HUES6 (cell line): ENCODE measurements around the gene RABGAP1.
A peak's percentile ranks its signal among the peaks of the same experiment; 100 is the strongest.

Experiments used
- H3K27ac ChIP-seq: 2 replicates; pipeline ENCODE4 v1.7.0; 2013; ENCODE audit warnings: low read depth, mild to moderate bottlenecking, low read length, inconsistent platforms
- H3K27me3 ChIP-seq: 2 replicates; pipeline ENCODE4 v1.6.1; 2013; ENCODE audit warnings: low read length; ENCODE audit not compliant: control insufficient read depth, insufficient read depth
- H3K36me3 ChIP-seq: 2 replicates; pipeline ENCODE4 v1.6.1; 2013; ENCODE audit warnings: low read length; ENCODE audit not compliant: control insufficient read depth, insufficient read depth
- H3K4me1 ChIP-seq: 2 replicates; pipeline ENCODE4 v1.6.1; 2013; ENCODE audit warnings: low read length; ENCODE audit not compliant: control insufficient read depth, insufficient read depth
- H3K4me3 ChIP-seq: 2 replicates; pipeline ENCODE4 v1.5.1; 2013; ENCODE audit warnings: low read depth, low read length
- H3K9ac ChIP-seq: one replicate; pipeline ENCODE4 v1.6.1; 2013; ENCODE audit warnings: mild to moderate bottlenecking, low read length
- H3K9me3 ChIP-seq: 2 replicates; pipeline ENCODE4 v1.6.1; 2013; ENCODE audit warnings: low read depth, low read length; ENCODE audit not compliant: control insufficient read depth, insufficient read depth

Gene RABGAP1

GRCh38 chr9:123011380-123011779 is 70.6 kb downstream of the RABGAP1 start:
- H3K36me3 ChIP-seq: peaks cover 57% of the 10 kb centered on the region
- H3K27ac ChIP-seq: no peak overlapping the region
- H3K9me3 ChIP-seq: no peaks in the 10 kb centered on the region

GRCh38 chr9:123011878-123012528 is 71.2 kb downstream of the RABGAP1 start:
- H3K27me3 ChIP-seq: no peaks in the 10 kb centered on the region
- no peaks in the 10 kb centered on the region for H3K4me1 ChIP-seq
- H3K9me3 ChIP-seq: no peaks in the 10 kb centered on the region
- no peak overlapping the region for H3K4me3 ChIP-seq
- H3K9ac ChIP-seq: no peak overlapping the region
- H3K36me3 ChIP-seq: peaks cover 63% of the 10 kb centered on the region
- H3K27ac ChIP-seq: no peak overlapping the region

More at GRCh38 chr9:123011380-123011779, 70.6 kb downstream of the RABGAP1 start:
- no peak overlapping the region for H3K9ac ChIP-seq
- no peaks in the 10 kb centered on the region for H3K4me1 ChIP-seq
- H3K27me3 ChIP-seq: no peaks in the 10 kb centered on the region
- no peak overlapping the region for H3K4me3 ChIP-seq

- Histone ChIP-seq H3K9me3 (no peaks in the 10 kb centered on the region), H3K9ac (no peak overlapping the region), H3K36me3 (peaks cover 79% of the 10 kb centered on the region), H3K27me3 (no peaks in the 10 kb centered on the region), H3K4me1 (no peaks in the 10 kb centered on the region), H3K27ac (no peak overlapping the region), H3K4me3 (no peak overlapping the region)
Measured at GRCh38 chr9:123016631-123017030, 75.8 kb downstream of the RABGAP1 start.

- Histone ChIP-seq H3K9me3 (no peaks in the 10 kb centered on the region), H3K4me3 (no peak overlapping the region), H3K4me1 (no peaks in the 10 kb centered on the region), H3K27me3 (no peaks in the 10 kb centered on the region), H3K27ac (no peak overlapping the region), H3K36me3 (peaks cover 58% of the 10 kb centered on the region), H3K9ac (no peak overlapping the region)
Measured at GRCh38 chr9:123020796-123021195, 80.0 kb downstream of the RABGAP1 start.

DNA sequence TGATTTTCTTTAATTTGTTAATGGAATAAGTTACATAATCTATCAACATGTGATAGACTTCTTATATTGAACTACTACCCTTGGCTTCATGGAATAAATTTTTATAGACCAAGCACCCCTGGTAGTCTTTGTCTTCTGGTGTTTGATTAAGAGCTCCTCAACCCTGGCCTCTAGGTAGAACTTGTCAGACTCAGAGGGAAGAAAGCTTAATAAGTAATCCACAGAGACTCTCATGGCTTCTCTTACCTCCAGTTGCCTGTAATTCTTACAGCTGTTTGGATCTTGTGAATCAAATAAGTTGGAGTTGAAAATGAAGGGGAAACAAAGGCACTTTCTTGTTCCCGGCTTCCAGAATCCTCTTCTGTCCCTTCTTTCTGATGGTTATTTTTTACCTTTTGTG is 85.6 kb downstream of the RABGAP1 start:
- H3K9me3 ChIP-seq: no peaks in the 10 kb centered on the region
- 0 out of 2 replicates have a peak overlapping the region, but pooled peaks have one; percentile 38 for H3K27ac ChIP-seq
- no peaks in the 10 kb centered on the region for H3K27me3 ChIP-seq
- no peaks in the 10 kb centered on the region for H3K4me1 ChIP-seq
- H3K36me3 ChIP-seq: peaks cover 32% of the 10 kb centered on the region
- no peak overlapping the region for H3K4me3 ChIP-seq
- H3K9ac ChIP-seq: no peak overlapping the region

DNA sequence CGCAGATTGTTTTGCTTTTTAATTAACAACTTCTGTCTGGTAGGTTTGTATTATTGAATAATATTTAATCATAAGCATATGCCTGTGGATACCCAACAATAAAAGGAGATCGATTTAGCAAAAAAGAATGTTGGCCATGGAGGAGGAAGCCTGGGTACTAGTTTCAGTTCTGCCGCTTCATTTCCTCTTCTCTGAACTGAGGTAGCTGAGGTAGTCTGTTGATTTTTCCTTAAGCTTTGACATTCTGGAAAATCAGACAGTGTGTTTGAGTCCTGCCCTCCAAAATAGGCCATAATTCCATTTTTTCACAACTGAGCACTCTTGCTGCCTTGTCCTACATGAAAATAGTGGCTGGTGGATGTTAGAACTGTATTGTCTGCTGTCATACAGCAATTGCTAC is 86.7 kb downstream of the RABGAP1 start:
- no peak overlapping the region for H3K27ac ChIP-seq
- no peaks in the 10 kb centered on the region for H3K27me3 ChIP-seq
- no peak overlapping the region for H3K9ac ChIP-seq
- H3K36me3 ChIP-seq: peaks cover 23% of the 10 kb centered on the region
- H3K4me1 ChIP-seq: no peaks in the 10 kb centered on the region
- H3K4me3 ChIP-seq: no peak overlapping the region
- H3K9me3 ChIP-seq: no peaks in the 10 kb centered on the region

DNA sequence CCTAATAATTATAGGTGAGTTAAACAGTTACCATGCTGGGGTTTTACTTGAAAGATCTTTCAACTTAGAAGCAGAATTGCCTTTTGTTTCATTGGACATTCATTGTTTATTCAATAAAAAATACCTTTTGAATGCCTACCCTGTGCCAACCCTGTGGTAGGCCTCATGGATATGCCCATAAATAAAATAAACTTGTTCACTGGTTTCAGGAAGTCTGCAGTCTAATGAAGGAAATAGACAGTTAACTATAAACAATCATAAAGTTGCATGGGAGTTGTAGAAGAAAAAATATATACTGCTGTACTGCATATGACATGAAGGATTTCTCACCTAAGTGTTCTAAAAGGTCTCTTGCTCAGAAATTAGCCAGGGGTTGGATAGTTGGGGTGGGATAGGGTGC is 87.3 kb downstream of the RABGAP1 start:
- Histone ChIP-seq H3K36me3 (peaks cover 18% of the 10 kb centered on the region), H3K4me3 (no peak overlapping the region), H3K9me3 (no peaks in the 10 kb centered on the region), H3K27me3 (no peaks in the 10 kb centered on the region), H3K4me1 (peaks cover under 1% of the 10 kb centered on the region; the same call in 1 of the 2 replicates), H3K9ac (no peak overlapping the region), H3K27ac (no peak overlapping the region)

DNA sequence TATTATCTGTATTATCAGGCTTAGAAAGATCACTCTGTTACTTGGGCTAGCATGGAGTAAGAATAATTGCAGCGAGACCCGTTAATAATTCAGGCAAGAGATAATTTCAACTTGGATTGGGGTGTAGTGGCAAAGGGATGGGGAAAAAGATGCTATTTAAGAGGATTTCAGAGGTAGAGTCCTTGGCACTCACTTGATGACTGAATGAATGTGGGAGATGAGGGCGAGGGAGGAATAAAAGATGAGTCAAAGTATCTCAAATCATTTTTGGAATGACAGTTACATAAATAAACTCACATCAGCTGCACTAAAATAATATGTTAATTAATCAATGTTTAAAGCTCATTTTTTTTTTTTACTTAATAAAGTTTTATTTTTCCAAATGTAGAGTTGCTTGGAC is 88.2 kb downstream of the RABGAP1 start:
- Histone ChIP-seq H3K36me3 (peaks cover 16% of the 10 kb centered on the region), H3K4me1 (peaks cover 3% of the 10 kb centered on the region; the same call in 1 of the 2 replicates), H3K27me3 (no peaks in the 10 kb centered on the region), H3K9me3 (no peaks in the 10 kb centered on the region), H3K27ac (no peak overlapping the region), H3K4me3 (no peak overlapping the region), H3K9ac (no peak overlapping the region)

GRCh38 chr9:123031963-123032362 is 91.1 kb downstream of the RABGAP1 start:
- H3K4me1 ChIP-seq: peaks cover 3% of the 10 kb centered on the region; the same call in 1 of the 2 replicates
- H3K27ac ChIP-seq: no peak overlapping the region
- H3K4me3 ChIP-seq: no peak overlapping the region
- H3K9ac ChIP-seq: no peak overlapping the region
- H3K9me3 ChIP-seq: no peaks in the 10 kb centered on the region
- H3K36me3 ChIP-seq: peaks cover 22% of the 10 kb centered on the region
- H3K27me3 ChIP-seq: no peaks in the 10 kb centered on the region

DNA sequence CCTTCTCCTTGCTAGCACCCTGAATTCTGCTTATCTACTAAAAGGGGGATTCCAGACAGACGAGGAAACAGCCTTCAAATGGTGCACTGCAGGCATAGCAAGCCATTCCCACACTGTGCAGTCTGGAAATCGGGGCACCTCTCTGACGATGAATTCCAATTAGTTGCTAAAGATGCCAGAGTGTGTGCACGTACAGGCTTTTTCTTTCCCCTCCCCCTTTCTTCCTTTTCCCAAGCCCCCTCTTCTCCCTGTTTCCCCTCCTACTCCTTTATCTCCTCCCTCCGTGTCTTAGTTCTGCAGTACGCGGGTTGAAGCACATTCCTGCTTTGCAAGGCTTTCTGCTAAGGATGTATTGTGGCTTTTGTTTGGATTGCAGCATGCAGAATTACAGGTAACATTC is 92.5 kb downstream of the RABGAP1 start, which contains the start of gene GPR21:
Gene GPR21 (plus strand): TSS at position 316 of the 400 bp plus-strand sequence. CDS start 900 bp downstream, outside the sequence.
- Histone ChIP-seq H3K36me3 (peaks cover 18% of the 10 kb centered on the region), H3K4me1 (peaks cover 3% of the 10 kb centered on the region; the same call in 1 of the 2 replicates), H3K9me3 (no peaks in the 10 kb centered on the region), H3K4me3 (no peak within 1 kb of the TSS), H3K9ac (no peak within 1 kb of the TSS), H3K27ac (no peak within 1 kb of the TSS), H3K27me3 (no peaks in the 10 kb centered on the region)

- peaks cover 3% of the 10 kb centered on the region; the same call in 1 of the 2 replicates for H3K4me1 ChIP-seq
Measured at GRCh38 chr9:123033864-123034601, 93.2 kb downstream of the RABGAP1 start.

More at GRCh38 chr9:123033864-123034601, 93.2 kb downstream of the RABGAP1 start:
- Histone ChIP-seq H3K9ac (no peak overlapping the region), H3K9me3 (no peaks in the 10 kb centered on the region), H3K36me3 (peaks cover 16% of the 10 kb centered on the region), H3K27me3 (no peaks in the 10 kb centered on the region), H3K4me3 (no peak overlapping the region), H3K27ac (no peak overlapping the region)
